Fibroblast of gingiva (primary cell): ENCODE results near the gene KCNQ2.
A peak's percentile ranks its signal among the peaks of the same experiment; 100 is the strongest.

Experiments
- DNase-seq: peaks from one replicate; pipeline ENCODE4 v3.0.0-alpha.2; 2011; ENCODE audit warnings: low read depth

KCNQ2 gene

GRCh38 chr20:63434599-63435378 lies 37.7 kb downstream of the KCNQ2 start:
- DNase-seq: peak; percentile 38

- DNase-seq: no peak
These were observed 38.5 kb downstream of the KCNQ2 start for GRCh38 chr20:63433756-63434531.

- no peak for DNase-seq
These were observed 39.1 kb downstream of the KCNQ2 start for GRCh38 chr20:63433351-63433750.

- DNase-seq: no peak
These were observed 39.7 kb downstream of the KCNQ2 start for GRCh38 chr20:63432577-63433325.

- no peak for DNase-seq
These were observed 40.5 kb downstream of the KCNQ2 start for GRCh38 chr20:63431944-63432343.

- DNase-seq: no peak
These were observed 41.6 kb downstream of the KCNQ2 start for GRCh38 chr20:63430891-63431290.

- DNase-seq: no peak
These were observed 42.5 kb downstream of the KCNQ2 start for GRCh38 chr20:63429992-63430391.

- DNase-seq: no peak
These were observed 43.4 kb downstream of the KCNQ2 start for GRCh38 chr20:63428906-63429575.

GRCh38 chr20:63427724-63428330 lies 44.6 kb downstream of the KCNQ2 start:
- DNase-seq: no peak

- DNase-seq: no peak
These were observed 45.2 kb downstream of the KCNQ2 start for GRCh38 chr20:63427206-63427605.

- no peak for DNase-seq
These were observed 46.5 kb downstream of the KCNQ2 start for GRCh38 chr20:63425846-63426485.

- no peak for DNase-seq
These were observed 47.8 kb downstream of the KCNQ2 start for GRCh38 chr20:63424613-63425012.

GRCh38 chr20:63423751-63424150 lies 48.7 kb downstream of the KCNQ2 start:
- DNase-seq: no peak

- no peak for DNase-seq
These were observed 49.8 kb downstream of the KCNQ2 start for GRCh38 chr20:63422653-63423052.

GRCh38 chr20:63421913-63422312 lies 50.5 kb downstream of the KCNQ2 start:
- DNase-seq: no peak

GRCh38 chr20:63421094-63421692 lies 51.3 kb downstream of the KCNQ2 start:
- no peak for DNase-seq

GRCh38 chr20:63420359-63421093 lies 51.9 kb downstream of the KCNQ2 start:
- DNase-seq: no peak

- no peak for DNase-seq
These were observed 53.2 kb downstream of the KCNQ2 start for GRCh38 chr20:63419299-63419698.

- no peak for DNase-seq
These were observed 53.8 kb downstream of the KCNQ2 start for GRCh38 chr20:63418617-63419016.

GRCh38 chr20:63417738-63418120 lies 54.7 kb downstream of the KCNQ2 start:
- DNase-seq: no peak
